Measurements from ENCODE around the gene GRID2.
"Not testable (repeated sequence)": the region's sequence is repeated elsewhere in the genome, so short reads cannot be mapped to it uniquely, and the experiment has no call there.

GRID2 gene

DNA sequence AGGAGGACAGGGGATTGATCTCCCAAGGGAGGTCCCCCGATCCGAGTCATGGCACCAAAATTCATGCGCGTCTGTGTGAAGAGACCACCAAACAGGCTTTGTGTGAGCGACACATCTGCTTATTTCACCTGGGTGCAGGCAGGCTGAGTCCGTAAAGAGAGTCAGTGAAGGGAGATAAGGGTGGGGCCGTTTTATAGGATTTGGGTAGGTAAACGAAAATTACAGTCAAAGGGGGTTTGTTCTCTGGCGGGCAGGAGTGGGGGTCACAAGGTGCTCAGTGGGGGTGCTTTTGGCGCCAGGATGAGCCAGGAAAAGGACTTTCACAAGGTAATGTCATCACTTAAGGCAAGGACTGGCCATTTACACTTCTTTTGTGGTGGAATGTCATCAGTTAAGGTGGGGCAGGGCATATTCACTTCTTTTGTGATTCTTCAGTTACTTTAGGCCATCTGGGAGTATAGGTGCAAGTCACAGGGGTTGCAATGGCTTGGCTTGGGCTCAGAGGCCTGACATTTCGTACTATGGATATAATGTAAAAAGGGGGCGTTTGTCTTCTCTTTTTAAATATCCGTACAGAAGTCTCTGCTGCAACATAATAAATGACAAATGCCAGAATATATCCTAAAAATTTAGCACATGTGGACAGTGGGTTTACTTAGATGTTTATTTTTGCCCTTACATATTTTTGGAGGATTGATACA lies 140.5 kb downstream of the GRID2 start:
- not testable (repeated sequence) for DNase-seq

DNA sequence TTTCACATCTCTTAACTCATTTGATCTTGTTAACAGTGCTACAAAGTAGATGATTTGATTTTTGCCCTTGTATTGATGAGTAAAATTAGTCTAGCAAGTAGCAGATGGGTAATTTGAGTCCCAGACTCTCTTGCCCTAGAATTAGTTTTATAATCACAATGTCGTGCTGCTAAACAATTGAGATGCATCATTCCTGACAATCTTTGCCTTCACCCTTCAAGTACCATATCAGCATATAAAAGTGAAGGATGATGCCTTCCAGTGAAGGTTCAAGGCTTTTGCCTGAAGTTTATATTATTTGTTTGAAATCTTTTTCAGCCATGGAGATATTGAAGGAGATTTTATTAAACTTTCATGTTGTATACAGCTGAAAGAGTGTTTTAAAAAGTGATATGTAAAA lies 141.4 kb downstream of the GRID2 start:
- no peak for DNase-seq

DNA sequence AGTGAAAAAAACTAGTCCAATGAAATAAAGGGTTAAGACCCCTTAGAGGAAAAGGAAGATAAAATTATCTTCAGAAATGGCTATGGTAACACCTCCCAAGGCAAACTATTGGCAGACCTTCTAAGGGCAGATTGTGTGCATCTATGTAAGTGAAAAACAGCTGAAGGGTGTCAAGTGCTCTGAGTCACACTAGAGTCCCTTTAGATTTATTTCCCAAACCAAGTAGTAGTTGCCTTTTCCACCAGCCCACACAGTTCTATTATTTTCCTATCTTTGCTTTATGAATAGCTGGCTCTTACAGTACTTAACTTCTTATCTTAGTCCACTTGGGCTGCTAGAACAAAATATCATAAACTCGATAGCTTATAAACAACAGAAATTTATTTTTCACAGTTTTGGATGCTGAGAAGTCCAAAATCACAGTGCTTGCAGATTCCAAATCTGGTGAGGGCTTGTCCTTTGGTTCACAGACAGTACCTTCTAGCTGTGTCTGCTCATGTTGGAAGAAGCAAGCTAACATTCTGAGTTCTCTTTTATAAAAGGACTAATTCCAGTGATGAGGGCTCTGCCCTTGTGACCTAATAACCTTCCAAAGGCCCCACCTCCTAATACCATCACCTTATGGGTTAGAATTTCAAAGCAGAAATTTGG lies 143.6 kb downstream of the GRID2 start:
- no peak for DNase-seq

DNA sequence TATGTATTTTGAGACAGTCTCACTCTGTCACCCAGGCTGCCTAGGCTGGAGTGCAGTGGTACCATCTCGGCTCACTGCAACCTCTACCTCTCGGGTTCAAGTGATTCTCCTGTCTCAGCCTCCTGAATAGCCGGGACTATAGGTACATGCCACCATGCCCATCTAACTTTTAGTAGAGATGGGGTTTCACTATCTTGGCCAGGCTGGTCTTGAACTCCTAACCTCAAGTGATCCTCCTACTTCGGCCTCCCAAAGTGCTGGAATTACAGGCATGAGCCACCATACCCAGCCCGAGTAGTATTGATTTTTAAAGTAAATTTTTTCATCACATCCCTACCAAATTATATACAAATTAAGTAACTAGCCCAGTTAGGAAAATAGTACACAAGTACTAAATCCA lies 144.4 kb downstream of the GRID2 start:
- DNase-seq = not testable (repeated sequence)

DNA sequence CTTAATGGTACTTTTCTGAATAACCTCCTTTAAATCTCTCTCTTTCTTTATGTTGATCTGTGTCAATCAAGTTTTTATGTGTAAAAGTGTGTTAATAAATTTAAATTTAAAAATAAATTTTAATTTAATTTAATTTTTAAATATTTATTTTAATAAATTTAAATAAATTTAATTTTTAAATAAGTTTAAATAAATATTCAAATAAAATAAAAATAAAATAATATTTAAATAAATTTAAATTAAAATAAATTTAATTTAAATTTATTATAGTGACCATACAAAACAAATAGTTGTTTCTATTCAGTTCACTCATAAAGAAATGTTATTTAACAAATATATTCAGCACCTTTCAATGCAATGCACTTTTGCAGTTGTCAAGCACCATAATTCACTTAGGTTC lies 146.9 kb downstream of the GRID2 start:
- DNase-seq = no peak

DNA sequence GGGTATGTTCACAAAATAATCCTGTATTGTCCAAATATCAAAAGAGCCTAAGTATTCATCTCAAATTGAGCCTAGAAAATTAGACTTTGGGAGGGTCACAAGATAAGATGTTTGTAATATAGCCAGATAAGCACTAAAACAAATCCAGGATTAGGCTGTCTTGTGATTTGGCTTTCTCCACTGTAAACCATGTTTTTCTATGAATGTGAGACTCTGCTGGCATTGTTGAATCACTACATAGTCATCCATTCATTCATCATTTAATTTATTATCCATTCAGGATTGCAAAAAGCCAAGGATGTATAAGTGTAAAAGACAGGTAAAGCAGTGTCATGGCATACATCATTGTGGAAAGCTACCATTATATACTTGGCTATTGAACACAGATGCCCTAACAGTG lies 148.0 kb downstream of the GRID2 start:
- DNase-seq = no peak

DNA sequence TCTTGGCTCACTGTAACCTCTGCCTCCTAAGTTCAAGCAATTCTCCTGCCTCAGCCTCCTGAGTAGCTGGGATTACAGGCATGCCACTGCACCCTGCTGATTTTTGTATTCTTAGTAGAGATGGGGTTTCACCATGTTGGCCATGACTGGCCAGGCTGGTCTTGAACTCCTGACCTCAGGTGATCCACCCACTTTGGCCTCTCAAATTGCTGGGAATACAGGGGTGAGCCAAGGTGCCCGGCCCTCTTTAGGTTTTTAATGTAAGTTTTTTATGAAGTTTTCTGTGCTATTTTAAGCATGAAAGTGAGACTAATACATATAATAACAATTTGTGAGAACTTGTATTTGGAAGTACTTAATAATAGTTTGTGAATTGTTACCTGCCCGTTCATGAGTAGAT lies 148.6 kb downstream of the GRID2 start:
- not testable (repeated sequence) for DNase-seq

DNA sequence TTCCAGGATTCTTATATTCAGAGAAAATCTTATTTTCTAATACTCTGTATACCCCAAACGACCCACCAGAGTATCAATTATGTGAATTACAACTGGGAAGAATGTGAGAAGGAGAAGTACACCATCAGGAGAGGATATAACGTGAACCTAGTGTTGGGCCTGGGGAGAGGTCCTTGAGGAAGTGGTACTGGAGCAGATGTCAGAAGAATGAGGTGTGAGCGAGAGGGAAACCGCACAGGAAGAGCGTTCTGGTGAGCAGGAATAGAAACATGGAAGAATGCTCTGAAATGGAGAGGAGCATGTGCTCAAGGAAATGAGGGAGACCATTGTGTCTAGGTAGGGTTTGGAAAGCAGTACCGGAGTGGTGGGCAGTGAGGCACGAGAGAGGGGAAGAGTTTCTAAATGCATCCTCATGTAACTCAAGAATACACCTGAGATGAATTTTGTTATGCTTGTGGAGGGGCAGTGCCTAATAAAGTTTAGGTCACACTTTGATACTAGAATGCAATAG lies 151.6 kb downstream of the GRID2 start:
- DNase-seq = no peak

DNA sequence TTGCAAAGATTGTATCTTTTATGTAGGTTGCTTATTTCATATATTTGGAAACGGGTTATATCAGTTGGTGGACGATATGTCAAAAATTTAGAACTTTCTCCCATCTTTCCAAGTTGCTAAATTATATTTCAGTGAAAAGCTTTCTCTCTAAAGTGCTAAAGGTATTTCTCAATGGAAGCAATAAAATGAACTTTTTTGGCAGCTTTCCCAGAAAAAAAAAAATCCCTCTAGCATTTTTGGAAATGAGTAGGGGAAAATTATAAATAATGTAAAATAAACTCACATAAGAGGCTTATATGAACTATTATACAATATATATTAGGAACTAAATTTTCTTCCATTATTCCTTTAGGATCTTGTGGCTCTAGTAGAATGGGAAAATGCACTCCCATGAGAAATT lies 152.2 kb downstream of the GRID2 start:
- no peak for DNase-seq

DNA sequence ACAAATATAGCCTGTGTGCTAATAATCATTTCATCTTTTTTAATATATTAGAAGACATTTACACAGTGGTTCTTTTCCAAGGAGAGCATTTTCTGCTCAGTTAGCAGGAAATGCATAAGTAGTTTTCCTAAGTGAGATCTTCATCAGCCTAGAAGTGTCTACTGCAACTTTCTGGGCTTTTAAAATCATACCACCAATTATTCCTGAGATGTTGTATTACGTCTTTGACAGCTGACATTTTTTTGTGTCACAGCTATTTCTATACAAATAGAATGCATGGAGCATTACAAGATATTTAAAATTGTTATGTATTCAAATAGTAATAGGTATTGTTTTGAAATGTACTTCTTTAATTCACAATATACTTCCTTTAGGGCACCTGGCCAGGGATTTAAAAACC lies 158.0 kb downstream of the GRID2 start:
- no peak for DNase-seq

DNA sequence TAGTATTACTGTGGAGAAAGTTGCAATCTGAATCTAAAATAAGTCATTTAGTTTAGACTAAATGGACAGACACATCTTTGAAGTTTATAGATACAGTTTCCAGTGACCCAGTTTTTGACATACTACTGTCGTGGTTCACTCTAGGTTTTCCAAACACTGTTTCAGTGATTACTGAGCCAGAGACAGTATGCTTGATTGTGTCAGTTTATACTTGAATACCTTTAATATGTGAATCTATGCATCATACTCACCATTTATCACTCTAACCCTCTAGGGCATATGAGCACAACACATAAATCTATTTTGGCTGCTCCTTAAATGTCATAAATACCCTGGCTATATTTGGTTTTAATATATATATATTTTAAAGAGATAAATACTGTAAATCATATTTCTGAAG lies 173.5 kb downstream of the GRID2 start:
- DNase-seq = no peak

DNA sequence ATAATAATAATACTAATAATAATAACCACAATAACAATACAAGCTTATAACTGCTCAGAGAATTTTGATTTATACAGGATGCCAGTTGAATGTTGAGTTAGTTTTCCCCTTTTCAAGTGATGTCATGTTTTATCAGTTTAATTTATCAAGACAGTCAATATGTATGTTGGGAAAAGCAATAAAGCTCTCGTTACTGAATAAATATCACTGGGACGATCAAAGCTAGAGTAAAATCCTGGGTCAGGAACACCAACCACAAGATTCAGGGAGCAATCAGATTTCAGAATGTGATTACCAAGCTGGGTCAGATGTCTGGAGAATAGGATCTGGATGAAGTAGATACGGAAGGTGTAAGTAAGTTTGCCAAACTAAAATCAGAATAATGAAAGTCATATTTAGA lies 179.6 kb downstream of the GRID2 start:
- DNase-seq = no peak

DNA sequence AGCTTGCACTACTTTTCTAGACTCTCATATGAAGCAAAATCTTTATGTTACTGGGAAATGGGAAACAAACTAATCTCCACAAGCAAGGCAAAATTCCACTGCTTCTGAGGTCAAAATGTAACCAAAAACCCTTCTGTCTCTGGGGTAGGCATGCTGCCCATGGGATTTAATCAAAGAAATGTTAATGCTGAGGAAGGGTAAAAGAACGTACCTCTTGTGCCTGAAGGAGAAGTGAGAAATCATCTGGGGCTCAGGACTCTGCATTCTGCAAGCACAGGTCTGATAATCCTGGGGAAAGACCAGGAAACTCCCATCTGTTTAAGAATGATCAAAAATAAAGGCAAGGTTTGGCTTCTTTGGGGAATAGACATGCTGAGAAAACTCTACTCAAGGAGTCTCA lies 184.7 kb downstream of the GRID2 start:
- no peak for DNase-seq

DNA sequence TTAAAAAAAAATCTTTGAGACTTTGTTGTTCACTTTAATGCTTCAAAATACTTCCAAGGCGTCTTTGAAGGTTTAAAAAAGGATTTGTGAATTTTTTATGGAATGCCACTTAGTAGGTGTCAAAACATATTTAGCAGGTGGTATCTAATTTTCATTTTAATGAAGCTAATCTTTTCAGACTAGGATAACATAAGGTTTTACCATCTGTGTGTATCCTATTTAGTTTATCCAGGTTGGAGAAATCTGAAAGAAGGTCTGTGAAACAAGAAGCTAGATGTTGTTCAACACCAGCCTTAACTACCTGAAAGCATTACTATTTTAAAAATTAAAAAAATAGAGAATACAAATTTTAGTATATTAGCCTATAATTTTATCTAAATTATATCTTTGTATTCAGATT lies 193.4 kb downstream of the GRID2 start:
- no peak for DNase-seq

DNA sequence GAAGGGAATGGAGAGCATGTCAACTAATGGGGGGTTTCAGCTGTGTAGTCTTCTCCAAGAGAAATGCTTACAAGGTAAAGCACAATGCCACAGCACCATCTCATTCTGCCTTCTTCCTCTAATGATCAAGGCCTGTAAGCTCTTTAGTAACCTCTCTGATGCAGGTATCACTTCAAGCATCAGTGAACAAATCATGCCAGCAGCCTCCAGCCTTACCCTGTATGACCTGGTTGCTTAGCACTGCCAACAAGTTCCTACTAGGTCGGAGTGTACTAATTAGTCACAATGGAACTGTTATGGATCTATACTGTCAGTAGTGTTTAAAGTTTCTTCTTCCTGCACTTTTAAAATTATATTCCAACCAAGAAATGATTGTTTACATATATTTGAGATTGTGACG lies 197.7 kb downstream of the GRID2 start:
- DNase-seq = no peak

DNA sequence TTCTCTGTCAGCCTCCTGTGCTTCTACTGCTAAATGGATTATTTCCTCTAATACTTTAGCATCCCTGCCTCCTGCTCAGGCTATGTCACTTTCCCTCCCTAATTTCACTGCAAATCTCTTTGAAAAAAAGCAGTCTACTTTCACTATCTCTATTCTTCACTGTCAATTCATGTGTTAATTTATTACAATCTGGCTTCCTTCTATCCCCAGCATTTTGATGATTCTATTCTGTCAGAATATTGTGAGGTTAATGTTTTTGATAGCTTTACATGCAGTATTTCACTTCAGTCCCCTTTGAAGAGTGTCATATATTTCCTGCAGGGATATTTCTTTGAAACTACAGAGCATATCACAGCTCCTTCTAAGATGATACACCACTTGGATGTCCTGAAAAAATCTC lies 203.2 kb downstream of the GRID2 start:
- DNase-seq = no peak

DNA sequence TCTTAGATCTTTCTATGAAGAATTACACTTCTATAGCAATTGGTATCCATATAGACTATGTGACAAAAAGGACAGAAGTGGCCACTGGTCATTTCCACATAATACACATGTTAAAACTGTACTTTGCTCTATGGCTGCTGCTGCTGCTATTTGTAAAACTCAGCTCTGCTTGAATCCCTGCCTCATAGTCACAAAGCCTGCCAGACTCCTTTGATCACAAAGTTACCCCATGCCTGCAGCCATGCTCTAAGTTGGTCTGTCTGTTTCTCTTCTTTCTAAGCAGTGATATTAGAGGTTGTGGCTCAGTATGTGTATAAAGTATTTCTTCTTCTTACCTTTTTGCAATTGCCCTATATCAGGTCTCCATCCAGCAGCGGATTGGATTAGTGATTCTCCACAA lies 210.9 kb downstream of the GRID2 start:
- DNase-seq = no peak

DNA sequence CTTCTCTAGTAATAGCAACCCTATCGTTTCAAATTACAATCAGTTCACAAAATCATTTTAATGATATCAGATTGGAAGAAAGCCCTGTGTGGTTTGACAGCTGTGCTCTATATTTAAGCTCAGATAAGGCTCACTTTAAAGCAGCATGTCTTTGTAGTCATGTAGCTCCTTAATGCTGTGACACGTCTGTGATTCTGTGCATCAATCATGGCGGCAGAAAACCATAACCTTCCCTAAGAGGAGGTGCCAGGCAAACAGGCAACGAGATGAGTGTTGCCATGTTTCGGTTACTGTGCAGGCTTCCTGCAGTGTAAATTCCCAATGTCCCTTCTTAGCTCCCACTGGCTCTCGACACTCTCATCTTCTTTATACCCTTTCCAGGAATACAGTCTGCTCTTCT lies 212.7 kb downstream of the GRID2 start:
- no peak for DNase-seq

DNA sequence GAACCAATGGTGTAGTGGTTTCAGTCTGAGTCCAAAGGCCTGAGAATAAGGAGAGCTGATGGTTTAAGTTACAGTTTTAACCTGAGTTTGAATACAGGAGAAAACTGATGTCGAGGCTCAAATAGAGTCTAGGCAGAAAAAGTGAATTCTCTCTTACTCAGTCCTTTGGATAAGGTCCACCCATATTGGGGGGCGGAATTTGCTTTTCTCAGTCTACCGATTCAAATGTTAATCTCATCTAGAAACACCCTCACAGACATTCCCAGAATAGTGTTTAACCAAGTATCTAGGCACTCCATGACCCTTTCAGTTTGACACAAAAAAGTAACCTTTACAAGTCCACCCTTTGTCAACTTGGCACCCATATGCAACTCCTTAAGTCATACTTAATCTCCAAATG lies 216.0 kb downstream of the GRID2 start:
- no peak for DNase-seq

DNA sequence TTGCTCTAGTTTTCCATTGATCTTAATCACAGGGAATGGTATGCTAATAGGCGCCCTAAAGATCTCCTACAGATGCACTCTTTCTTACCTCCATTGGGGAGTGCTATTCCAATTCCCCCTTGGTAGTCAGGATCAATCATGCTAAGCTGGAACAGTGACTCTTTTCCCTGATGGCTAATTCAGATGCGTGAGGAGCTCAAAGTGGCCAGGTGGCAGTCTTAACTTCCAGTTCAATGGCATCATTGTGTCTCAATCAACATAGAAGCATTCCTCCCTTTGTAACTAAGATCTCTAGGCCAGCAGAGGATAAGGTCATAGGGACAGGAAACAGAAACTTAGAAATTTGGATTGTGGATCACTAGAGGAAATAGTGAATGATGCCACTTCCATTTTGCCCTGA lies 216.8 kb downstream of the GRID2 start:
- no peak for DNase-seq

DNA sequence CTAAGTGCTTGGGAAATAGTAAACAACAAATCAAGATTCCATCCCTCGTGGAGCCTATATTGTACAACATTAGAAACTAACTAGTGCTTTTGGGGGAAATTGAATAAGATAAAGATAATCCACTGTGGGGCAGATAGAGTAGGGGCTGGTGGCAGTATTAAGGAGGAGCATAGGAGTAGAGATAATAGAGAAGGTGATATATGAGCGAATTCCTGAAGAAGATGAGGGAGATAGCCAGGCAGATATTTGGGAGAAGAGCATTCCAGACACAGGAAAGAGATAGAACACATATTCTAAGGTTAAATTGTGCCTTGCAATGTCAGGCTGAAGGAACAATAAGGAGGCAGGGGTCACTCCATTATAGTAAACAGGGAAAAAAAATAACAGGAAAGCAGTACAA lies 218.2 kb downstream of the GRID2 start:
- DNase-seq = no peak

DNA sequence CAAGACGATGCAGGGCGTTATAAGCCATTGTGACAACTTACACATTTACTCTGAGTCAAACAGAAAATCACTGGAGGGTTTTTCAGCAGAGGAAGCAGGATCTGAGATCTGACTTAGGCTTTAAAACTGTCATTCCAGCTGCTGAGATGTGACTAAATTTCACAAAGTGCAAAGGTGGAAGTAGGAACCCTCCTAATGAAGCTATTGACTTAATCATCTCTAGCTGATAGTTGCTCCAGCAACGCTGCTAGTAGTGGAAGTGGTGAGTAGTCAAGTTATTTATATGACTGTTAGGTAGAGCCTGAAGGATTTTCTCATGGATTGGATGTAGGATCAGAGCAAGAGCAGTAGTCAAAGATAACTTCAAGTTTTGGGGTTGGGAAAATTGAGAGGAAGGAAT lies 218.6 kb downstream of the GRID2 start:
- no peak for DNase-seq

DNA sequence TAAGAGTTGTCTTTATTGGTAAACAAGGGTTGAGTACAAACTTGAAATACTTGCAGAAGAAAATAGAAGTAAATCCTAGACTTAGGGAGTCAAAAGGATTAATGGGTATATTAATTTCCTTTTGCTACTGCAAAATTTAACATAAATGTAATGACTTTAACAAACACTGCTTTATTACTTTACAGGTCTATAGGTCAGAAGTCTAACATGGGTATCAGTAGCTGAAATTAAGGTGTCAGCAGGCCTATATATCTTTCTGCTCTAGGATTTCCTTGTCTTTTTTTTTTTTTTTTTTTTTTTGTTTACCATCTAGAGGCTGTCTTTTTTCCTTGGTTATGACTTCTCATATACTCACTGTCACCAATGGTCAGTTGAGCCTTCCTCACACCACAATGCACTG lies 220.4 kb downstream of the GRID2 start:
- no peak for DNase-seq

DNA sequence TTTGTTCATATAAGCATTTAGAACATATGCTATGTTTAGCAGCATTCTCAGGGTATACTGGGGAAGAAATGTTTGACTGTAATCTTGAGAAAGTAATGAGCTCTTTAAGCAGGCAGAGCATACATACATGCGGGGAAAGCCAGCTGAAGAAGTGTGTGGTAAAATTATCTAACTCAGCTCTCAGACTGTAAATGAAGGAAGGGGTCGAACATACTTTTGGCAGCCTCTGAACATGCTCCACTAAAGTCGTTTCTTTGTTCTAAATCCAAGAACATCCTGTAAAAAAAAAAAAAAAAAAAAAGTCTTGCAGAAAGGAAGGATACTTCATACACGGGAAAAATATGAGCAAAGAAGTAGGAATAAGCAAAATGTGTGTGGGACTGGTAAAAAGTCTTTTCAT lies 224.8 kb downstream of the GRID2 start:
- DNase-seq = no peak

DNA sequence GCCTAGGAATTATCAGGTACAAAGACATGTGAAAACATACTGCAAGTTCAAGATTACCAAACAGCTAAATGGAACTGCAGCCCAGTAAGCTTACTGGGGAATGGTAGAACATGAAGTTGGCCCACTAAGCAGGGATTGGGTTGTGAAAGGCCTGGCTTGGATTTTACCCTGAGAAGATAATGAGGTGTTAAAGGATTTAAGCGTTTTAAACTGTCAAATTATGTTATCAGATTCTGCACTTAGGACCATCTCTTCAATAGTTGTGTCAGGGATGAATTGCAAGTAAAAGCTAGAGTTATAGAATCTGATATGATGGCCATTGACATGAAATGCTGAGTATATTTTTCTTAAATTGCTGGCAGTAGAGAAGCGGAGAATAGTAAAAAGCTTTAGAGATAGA lies 225.7 kb downstream of the GRID2 start:
- no peak for DNase-seq
